HepG2 (cell line): ENCODE results near the gene MYLK. TPM values are rescaled to one million over a fixed set of nuclear protein-coding genes. Genes with fewer than 3 reads are reported as not detected.
A peak's percentile ranks its signal among the peaks of the same experiment; 100 is the strongest.

Experiments
- ARHGAP35 ChIP-seq: sonication (generic); formaldehyde crosslinking; IDR thresholded peaks from 2 replicates; pipeline ENCODE4 v1.9.0; 2022; ENCODE audit warnings: mild to moderate bottlenecking, inconsistent platforms, moderate library complexity, missing genetic modification reagents, borderline replicate concordance
- FOXO1 ChIP-seq: sonication (generic); formaldehyde crosslinking; IDR thresholded peaks from 2 replicates; pipeline ENCODE4 v1.4.0; 2020; ENCODE audit warnings: missing genetic modification reagents
- GABPA ChIP-seq, 2 experiments: IDR thresholded peaks; 2 replicates each; pipeline ENCODE4 v1.6.1; 2011 to 2016; ENCODE audit warnings: low read depth in 2 of 2, low read length in 1 of 2, missing biosample characterization in 1 of 2, missing genetic modification characterization in 1 of 2
- HOXD1 ChIP-seq: sonication (generic); formaldehyde crosslinking; IDR thresholded peaks from 2 replicates; pipeline ENCODE4 v1.5.0; 2020; ENCODE audit warnings: missing genetic modification reagents
- JARID2 ChIP-seq: sonication (generic); formaldehyde crosslinking; IDR thresholded peaks from 2 replicates; pipeline ENCODE4 v1.8.1; 2023; ENCODE audit warnings: missing genetic modification reagents, inconsistent platforms; ENCODE audit not compliant: insufficient replicate concordance
- JUN ChIP-seq: sonication (generic); formaldehyde crosslinking; IDR thresholded peaks from 2 replicates; pipeline ENCODE4 v1.4.0; 2020; ENCODE audit warnings: mild to moderate bottlenecking, missing genetic modification reagents
- KDM6A ChIP-seq: IDR thresholded peaks from 2 replicates; pipeline ENCODE4 v1.6.1; 2016; ENCODE audit warnings: low read depth
- MATR3 ChIP-seq: sonication (generic); formaldehyde crosslinking; IDR thresholded peaks from 2 replicates; pipeline ENCODE4 v1.4.0; 2020; ENCODE audit warnings: missing genetic modification reagents
- MEF2D ChIP-seq: sonication (generic); formaldehyde crosslinking; IDR thresholded peaks from 2 replicates; pipeline ENCODE4 v1.5.1; 2020; ENCODE audit warnings: mild to moderate bottlenecking, missing genetic modification reagents
- NBN ChIP-seq: fragments of 450-650 bp; conservative IDR thresholded peaks from 2 replicates; pipeline ENCODE4 v1.6.1; 2017
- NFAT5 ChIP-seq: sonication (generic); formaldehyde crosslinking; IDR thresholded peaks from 2 replicates; pipeline ENCODE4 v1.4.0; 2020; ENCODE audit warnings: missing genetic modification reagents
- RFX5 ChIP-seq: IDR thresholded peaks from 2 replicates; pipeline ENCODE4 v1.6.1; 2011; ENCODE audit warnings: low read depth, low read length, improper control_type of control experiment
- RFXAP ChIP-seq: sonication (generic); formaldehyde crosslinking; IDR thresholded peaks from 2 replicates; pipeline ENCODE4 v1.4.0; 2020; ENCODE audit warnings: missing genetic modification reagents, borderline replicate concordance
- SIX4 ChIP-seq: sonication (generic); formaldehyde crosslinking; IDR thresholded peaks from 2 replicates; pipeline ENCODE4 v1.4.0; 2020; ENCODE audit warnings: missing genetic modification reagents
- SOX13 ChIP-seq, 3 experiments: fragments of 450-650 bp in 1 of 3; sonication (generic) in 1 of 3; formaldehyde crosslinking in 1 of 3; IDR thresholded peaks in 2 of 3; conservative IDR thresholded peaks in 1 of 3; 2 replicates each; pipeline versions ENCODE4 v1.5.0 to v1.6.1; 2016 to 2020; ENCODE audit warnings: antibody characterized with exemption in 1 of 3, mild to moderate bottlenecking in 1 of 3, missing compliant biosample characterization in 1 of 3, missing genetic modification reagents in 1 of 3, moderate library complexity in 1 of 3
- STAG1 ChIP-seq: sonication (generic); formaldehyde crosslinking; IDR thresholded peaks from 2 replicates; pipeline ENCODE4 v1.4.0; 2020; ENCODE audit warnings: missing genetic modification reagents
- THAP9 ChIP-seq: sonication (generic); formaldehyde crosslinking; IDR thresholded peaks from 2 replicates; pipeline ENCODE4; 2020; ENCODE audit warnings: missing genetic modification reagents, mild to moderate bottlenecking, borderline replicate concordance
- ZMYM4 ChIP-seq: sonication (generic); formaldehyde crosslinking; IDR thresholded peaks from 2 replicates; pipeline ENCODE4 v1.8.1; 2023; ENCODE audit warnings: mild to moderate bottlenecking, missing genetic modification reagents
- ZNF17 ChIP-seq: sonication (generic); formaldehyde crosslinking; IDR thresholded peaks from 2 replicates; pipeline ENCODE4 v1.5.0; 2020; ENCODE audit warnings: mild to moderate bottlenecking, missing genetic modification reagents
- ZNF30 ChIP-seq: sonication (generic); formaldehyde crosslinking; IDR thresholded peaks from 2 replicates; pipeline ENCODE4 v1.5.0; 2020; ENCODE audit warnings: mild to moderate bottlenecking, missing genetic modification reagents
- ZNF317 ChIP-seq: sonication (generic); formaldehyde crosslinking; IDR thresholded peaks from 2 replicates; pipeline ENCODE4 v1.5.0; 2020; ENCODE audit warnings: mild to moderate bottlenecking, missing genetic modification reagents
- ZNF777 ChIP-seq: sonication (generic); formaldehyde crosslinking; IDR thresholded peaks from 2 replicates; pipeline ENCODE4 v1.4.0; 2020; ENCODE audit warnings: missing genetic modification reagents
- ZNF782 ChIP-seq: sonication (generic); formaldehyde crosslinking; IDR thresholded peaks from 2 replicates; pipeline ENCODE4 v1.4.0; 2020; ENCODE audit warnings: missing genetic modification reagents, mild to moderate bottlenecking, borderline replicate concordance
- polyA plus RNA-seq, 8 experiments: library from polyadenylated mRNA; depleted of rRNA in 3 of 8; stranded (reverse) in 7 of 8; unstranded in 1 of 8; fragments of >200 nt; fragmentation: Illumina TruSeq in 4 of 8; extraction: Trizol in 4 of 8; gene quantifications; 2 replicates each; pipeline versions ENCODE4 v1.2.1 to v1.2.3, GENCODE V29; 2011 to 2016; ENCODE audit warnings: low read depth in 4 of 8, missing spikeins in 1 of 8, mixed read lengths in 1 of 8; ENCODE audit not compliant: insufficient read depth in 1 of 8
- total RNA-seq, 5 experiments: library from RNA; depleted of rRNA; stranded (reverse); fragments of >200 nt; fragmentation: Illumina TruSeq; extraction: Trizol; gene quantifications; 2 replicates each; pipeline ENCODE4 v1.2.3, GENCODE V29; 2016; ENCODE audit warnings: low read depth in 1 of 5

MYLK gene
- total and polyA plus RNA-seq, 2 of the 13 experiments (the other 11 are each of a cell fraction or from before 2014, with no cell fraction given): 10.6 to 34.9 TPM

GRCh38 chr3:123605789-123606234 lies 278.3 kb downstream of the MYLK start (continued):
- TF ChIP-seq RFXAP (CRISPR knock-in tag) (0 out of 2 replicates have a peak, but pooled peaks have one; percentile 68), GABPA (IDR thresholded peaks at IDR 0.05; ENCODE audit: low read depth, low read length) (no peak), GABPA (CRISPR knock-in tag; IDR thresholded peaks at IDR 0.05; ENCODE audit: low read depth) (no peak), HOXD1 (CRISPR knock-in tag) (peak; percentile 81; the same call in 1 of the 2 replicates), NFAT5 (no peak), THAP9 (CRISPR knock-in tag) (no peak), ZNF782 (CRISPR knock-in tag) (no peak), ZNF30 (CRISPR knock-in tag) (no peak), ARHGAP35 (CRISPR knock-in tag) (no peak), JARID2 (no peak), MATR3 (CRISPR knock-in tag) (no peak), ZMYM4 (CRISPR knock-in tag) (peak; percentile 87), STAG1 (CRISPR knock-in tag) (no peak; the same call in 1 of the 2 replicates), KDM6A (CRISPR knock-in tag) (peak; percentile 99), SIX4 (CRISPR knock-in tag) (peak; percentile 85), FOXO1 (CRISPR knock-in tag) (peak; percentile 83), ZNF17 (CRISPR knock-in tag) (no peak), ZNF317 (CRISPR knock-in tag) (no peak), NBN (no peak), RFX5 (no peak), ZNF777 (CRISPR knock-in tag) (no peak), SOX13 (IDR thresholded peaks at IDR 0.05) (peak; percentile 86), SOX13 (CRISPR knock-in tag; conservative IDR thresholded peaks at IDR 0.05 in 1 of 2, IDR thresholded peaks at IDR 0.05 in 1 of 2) (peak in 1 of 2 experiments; percentile 95; a peak in 2 of 4 replicates), MEF2D (CRISPR knock-in tag) (peak; percentile 71; the same call in 1 of the 2 replicates), JUN (peak; percentile 94)
